Osteocyte (in vitro differentiated cells): ENCODE data around the gene ZNF20. TPM values are rescaled to one million over a fixed set of nuclear protein-coding genes. Genes with fewer than 3 reads are reported as not detected.
"Not testable (repeated sequence)": the region's sequence is repeated elsewhere in the genome, so short reads cannot be mapped to it uniquely, and the experiment has no call there.

ENCODE experiments used
- DNase-seq: peaks from one replicate; pipeline ENCODE4 v3.0.0; 2021; ENCODE audit warnings: mixed read lengths; ENCODE audit not compliant: unreplicated experiment; ENCODE audit errors: extremely low spot score
- H3K27ac Mint-ChIP-seq: one replicate; pipeline ENCODE4 v1.8.0; 2021; ENCODE audit warnings: mild to moderate bottlenecking, mixed read lengths; ENCODE audit not compliant: unreplicated experiment
- H3K27me3 Mint-ChIP-seq: one replicate; pipeline ENCODE4 v1.8.0; 2021; ENCODE audit warnings: mixed read lengths; ENCODE audit not compliant: unreplicated experiment
- H3K36me3 Mint-ChIP-seq: one replicate; pipeline ENCODE4 v1.8.0; 2021; ENCODE audit warnings: mixed read lengths; ENCODE audit not compliant: unreplicated experiment
- H3K4me1 Mint-ChIP-seq: one replicate; pipeline ENCODE4 v1.8.0; 2021; ENCODE audit warnings: mixed read lengths; ENCODE audit not compliant: unreplicated experiment
- H3K4me3 Mint-ChIP-seq: one replicate; pipeline ENCODE4 v1.8.0; 2021; ENCODE audit warnings: mild to moderate bottlenecking, moderate library complexity, mixed read lengths; ENCODE audit not compliant: unreplicated experiment
- H3K9me3 Mint-ChIP-seq: one replicate; pipeline ENCODE4 v1.8.0; 2021; ENCODE audit warnings: mixed read lengths; ENCODE audit not compliant: unreplicated experiment
- CTCF ChIP-seq: fragments of 200-600 bp; sonication (generic); IDR thresholded peaks from 2 replicates; pipeline ENCODE4 v1.5.0; 2021; ENCODE audit warnings: antibody characterized with exemption, mild to moderate bottlenecking, moderate library complexity
- total RNA-seq: library from RNA; stranded (reverse); gene quantifications from 2 replicates; pipeline ENCODE4 v1.2.1, GENCODE V29; 2021

The ZNF20 gene
- total RNA-seq, 1 donor from 2014 or later, result 8.5 TPM

- Mint-ChIP-seq H3K36me3 (peaks cover 42% of the 10 kb centered on the region), H3K4me1 (no peaks in the 10 kb centered on the region), H3K27ac (no peak overlapping the region), H3K4me3 (no peak overlapping the region), H3K27me3 (no peaks in the 10 kb centered on the region), H3K9me3 (peaks cover 36% of the 10 kb centered on the region)
- TF ChIP-seq CTCF, result no peak
- no peak for DNase-seq
Observed at GRCh38 chr19:12112701-12113100, 27.4 kb downstream of the ZNF20 start.

GRCh38 chr19:12111943-12112637, 28.1 kb downstream of the ZNF20 start:
- TF ChIP-seq CTCF, result no peak
- DNase-seq, result no peak
- Mint-ChIP-seq H3K9me3 (peaks cover 36% of the 10 kb centered on the region), H3K36me3 (peaks cover 42% of the 10 kb centered on the region), H3K27ac (no peak overlapping the region), H3K27me3 (no peaks in the 10 kb centered on the region), H3K4me1 (no peaks in the 10 kb centered on the region), H3K4me3 (no peak overlapping the region)

- peaks cover 43% of the 10 kb centered on the region for H3K36me3 Mint-ChIP-seq
- H3K27me3 Mint-ChIP-seq, result no peaks in the 10 kb centered on the region
- H3K4me3 Mint-ChIP-seq, result no peak overlapping the region
- no peak for TF ChIP-seq CTCF
- no peak for DNase-seq
- H3K9me3 Mint-ChIP-seq, result peaks cover 40% of the 10 kb centered on the region
- no peaks in the 10 kb centered on the region for H3K4me1 Mint-ChIP-seq
- H3K27ac Mint-ChIP-seq, result no peak overlapping the region
Observed at GRCh38 chr19:12111176-12111575, 29.0 kb downstream of the ZNF20 start.

- Mint-ChIP-seq H3K36me3 (peaks cover 31% of the 10 kb centered on the region), H3K9me3 (peaks cover 42% of the 10 kb centered on the region)
- not testable (repeated sequence) for H3K4me1 Mint-ChIP-seq, H3K4me3 Mint-ChIP-seq, H3K27ac Mint-ChIP-seq, H3K27me3 Mint-ChIP-seq, DNase-seq
Observed at GRCh38 chr19:12103909-12104308, 36.2 kb downstream of the ZNF20 start.

GRCh38 chr19:12098040-12098439, 42.1 kb downstream of the ZNF20 start:
- Mint-ChIP-seq H3K4me3 (no peak overlapping the region), H3K36me3 (peaks cover 39% of the 10 kb centered on the region)

More at GRCh38 chr19:12098040-12098439, 42.1 kb downstream of the ZNF20 start:
- no peak for TF ChIP-seq CTCF
- no peaks in the 10 kb centered on the region for H3K27me3 Mint-ChIP-seq
- peaks cover 46% of the 10 kb centered on the region for H3K9me3 Mint-ChIP-seq
- no peak for DNase-seq
- no peak overlapping the region for H3K27ac Mint-ChIP-seq
- H3K4me1 Mint-ChIP-seq, result peaks cover 9% of the 10 kb centered on the region
